Measurements from ENCODE around the gene VPS50. TPM values are rescaled to one million over a fixed set of nuclear protein-coding genes. Genes with fewer than 3 reads are reported as not detected.

Gene VPS50, protein sequence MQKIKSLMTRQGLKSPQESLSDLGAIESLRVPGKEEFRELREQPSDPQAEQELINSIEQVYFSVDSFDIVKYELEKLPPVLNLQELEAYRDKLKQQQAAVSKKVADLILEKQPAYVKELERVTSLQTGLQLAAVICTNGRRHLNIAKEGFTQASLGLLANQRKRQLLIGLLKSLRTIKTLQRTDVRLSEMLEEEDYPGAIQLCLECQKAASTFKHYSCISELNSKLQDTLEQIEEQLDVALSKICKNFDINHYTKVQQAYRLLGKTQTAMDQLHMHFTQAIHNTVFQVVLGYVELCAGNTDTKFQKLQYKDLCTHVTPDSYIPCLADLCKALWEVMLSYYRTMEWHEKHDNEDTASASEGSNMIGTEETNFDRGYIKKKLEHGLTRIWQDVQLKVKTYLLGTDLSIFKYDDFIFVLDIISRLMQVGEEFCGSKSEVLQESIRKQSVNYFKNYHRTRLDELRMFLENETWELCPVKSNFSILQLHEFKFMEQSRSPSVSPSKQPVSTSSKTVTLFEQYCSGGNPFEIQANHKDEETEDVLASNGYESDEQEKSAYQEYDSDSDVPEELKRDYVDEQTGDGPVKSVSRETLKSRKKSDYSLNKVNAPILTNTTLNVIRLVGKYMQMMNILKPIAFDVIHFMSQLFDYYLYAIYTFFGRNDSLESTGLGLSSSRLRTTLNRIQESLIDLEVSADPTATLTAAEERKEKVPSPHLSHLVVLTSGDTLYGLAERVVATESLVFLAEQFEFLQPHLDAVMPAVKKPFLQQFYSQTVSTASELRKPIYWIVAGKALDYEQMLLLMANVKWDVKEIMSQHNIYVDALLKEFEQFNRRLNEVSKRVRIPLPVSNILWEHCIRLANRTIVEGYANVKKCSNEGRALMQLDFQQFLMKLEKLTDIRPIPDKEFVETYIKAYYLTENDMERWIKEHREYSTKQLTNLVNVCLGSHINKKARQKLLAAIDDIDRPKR
- 19.7 and 27.8 TPM in 2 replicates for total RNA-seq

DNA sequence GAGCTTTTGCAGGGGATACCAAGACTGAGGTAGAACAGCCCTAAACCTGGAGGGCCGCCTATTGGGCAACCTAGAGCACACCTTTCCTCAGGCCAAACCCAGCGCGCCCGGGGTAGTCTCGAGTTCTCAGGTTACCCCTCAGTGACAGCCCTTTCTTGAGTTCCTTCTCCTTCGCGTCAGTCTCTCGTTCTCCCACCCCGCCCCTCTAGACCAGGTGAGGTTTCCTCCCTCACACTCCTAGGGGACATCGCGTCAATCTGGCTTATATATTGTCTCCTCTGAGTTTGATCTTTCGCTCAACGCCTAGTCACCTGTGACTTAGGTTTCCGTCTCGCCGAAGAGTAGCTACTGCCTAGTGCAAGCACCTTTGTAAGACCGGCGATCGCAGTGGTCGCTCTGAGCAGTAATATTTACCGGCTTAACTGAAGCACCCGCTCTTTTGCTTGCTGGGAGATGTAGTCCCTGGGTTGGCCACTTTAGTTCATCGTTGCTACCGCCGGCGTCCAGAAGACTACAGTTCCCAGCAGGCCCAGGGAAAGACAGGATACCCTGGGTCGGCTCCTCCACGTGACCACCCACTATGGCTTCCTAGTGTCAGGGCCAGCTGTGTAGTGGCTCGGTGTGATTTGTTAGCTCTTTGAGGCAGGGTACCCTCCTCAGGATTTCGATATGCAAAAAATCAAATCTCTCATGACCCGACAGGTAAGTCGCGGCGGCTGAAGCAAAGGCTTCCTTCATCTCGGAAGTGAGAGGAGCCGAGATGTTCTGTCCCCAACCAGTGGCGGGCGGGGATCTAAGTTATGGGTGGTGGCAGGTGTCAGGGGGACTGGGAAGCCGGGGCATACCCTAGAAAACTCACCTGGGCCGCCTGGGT lies at the start of gene VPS50:
Gene VPS50 (plus strand): TSS at position 568 of the 874 bp plus-strand sequence. CDS start 102 bp downstream, at position 670.
- intact Hi-C loops (cut with micrococcal nuclease) = loop anchor here (1.0 to 5.0 kb wide), 13 partner anchors 85 to 1425 kb away; partner anchors contain the start of genes AKAP9, ANKIB1, BET1 and CASD1

DNA sequence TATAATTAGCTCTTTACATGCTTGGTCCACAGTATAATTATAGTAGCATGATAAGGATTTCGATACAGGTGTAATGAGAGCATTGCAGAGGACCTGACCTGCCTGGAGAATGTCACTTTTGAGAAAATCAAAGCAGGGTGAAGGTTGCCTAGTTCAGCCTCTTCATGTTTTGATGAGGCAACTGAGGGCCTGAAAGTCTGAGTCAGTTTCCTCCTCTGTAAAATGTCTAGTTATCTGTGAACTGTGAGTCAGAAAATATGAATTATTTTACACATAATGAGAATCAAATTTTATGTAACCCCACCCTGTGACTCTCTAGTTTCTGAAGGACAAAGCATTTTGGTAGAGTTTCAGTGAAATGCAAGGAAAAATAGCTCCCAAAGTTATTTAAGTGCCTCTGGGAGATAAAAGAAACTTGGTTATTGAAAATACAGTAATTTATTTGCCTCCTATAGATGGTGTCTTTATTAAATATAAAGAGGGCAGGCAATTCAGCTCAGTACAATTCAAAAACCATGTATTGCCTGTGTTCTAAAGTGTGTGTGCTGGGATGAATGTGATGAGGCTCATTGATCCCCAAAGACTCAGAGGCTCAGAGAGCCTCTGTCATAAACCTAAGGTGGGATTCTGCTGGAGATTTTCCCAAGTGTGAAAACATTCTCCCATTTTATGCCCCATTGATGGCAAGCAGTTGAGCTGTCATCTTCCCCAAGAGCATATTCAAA lies 46.7 kb upstream of the VPS50 start:
- intact Hi-C loops (cut with micrococcal nuclease) = no loop called here

GRCh38 chr7:93188870-93189634 lies 43.1 kb upstream of the VPS50 start:
- intact Hi-C loops (cut with micrococcal nuclease) = no loop called here

GRCh38 chr7:93194386-93194785 lies 37.8 kb upstream of the VPS50 start:
- intact Hi-C loops (cut with micrococcal nuclease) = no loop called here

DNA sequence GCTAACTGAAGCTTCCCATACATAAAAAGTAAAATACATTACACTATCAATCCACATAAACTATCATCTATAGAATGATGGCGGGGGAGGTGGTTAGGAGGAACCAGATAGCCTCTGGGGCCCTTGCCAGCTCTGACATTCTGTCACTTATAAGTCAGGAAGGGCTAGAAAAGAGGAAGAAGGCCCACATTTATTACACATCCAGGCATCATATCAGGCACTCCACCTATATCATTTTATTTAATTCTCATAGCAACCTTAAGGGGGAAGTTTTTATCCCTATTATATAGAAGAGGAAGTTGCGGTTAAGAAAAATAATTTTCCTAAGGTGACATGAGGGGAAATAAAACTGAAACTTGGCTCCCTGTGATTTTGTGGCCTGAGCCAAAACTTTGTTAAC lies 35.8 kb upstream of the VPS50 start:
- intact Hi-C loops (cut with micrococcal nuclease) = no loop called here

DNA sequence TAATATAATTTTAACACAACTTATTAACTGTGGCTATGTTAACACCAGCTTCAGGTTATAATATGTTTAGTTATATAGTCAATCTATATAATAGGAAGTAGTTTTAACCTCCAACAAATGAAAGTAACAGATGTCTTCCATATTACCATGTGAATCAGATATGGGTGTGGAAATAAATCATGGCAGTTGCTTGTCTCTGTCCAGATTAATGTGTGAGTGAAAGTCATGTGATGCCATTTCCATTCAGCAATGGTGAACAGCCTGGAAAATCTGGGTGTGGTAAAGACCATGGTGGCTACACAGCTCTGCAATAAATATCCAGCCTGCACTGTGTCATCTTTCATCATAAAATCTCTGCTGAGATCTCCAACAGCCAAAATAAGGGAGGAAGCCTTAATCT lies 33.7 kb upstream of the VPS50 start:
- intact Hi-C loops (cut with micrococcal nuclease) = no loop called here

- intact Hi-C loops (cut with micrococcal nuclease) = no loop called here
Observed at GRCh38 chr7:93202594-93203250, 29.4 kb upstream of the VPS50 start.

DNA sequence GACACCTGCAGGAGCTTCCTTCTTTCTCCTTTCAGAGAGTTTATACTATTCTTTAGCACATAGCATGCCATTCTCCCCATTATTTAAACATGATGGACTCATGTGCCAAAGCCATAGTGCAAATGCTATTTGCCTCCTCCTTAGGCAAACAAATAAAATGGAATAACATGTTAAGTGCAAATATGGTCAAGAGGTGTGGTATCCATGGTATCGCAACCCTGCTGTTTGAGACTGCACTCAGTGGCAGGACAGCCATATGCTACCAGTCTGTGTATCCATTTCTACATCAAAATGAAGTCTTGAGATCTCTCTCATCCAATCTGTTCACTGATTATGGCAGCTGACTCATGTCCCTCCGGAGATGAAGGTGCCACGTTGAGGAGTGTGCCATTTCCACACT lies 28.7 kb upstream of the VPS50 start:
- intact Hi-C loops (cut with micrococcal nuclease) = no loop called here

- intact Hi-C loops (cut with micrococcal nuclease) = no loop called here
Observed at GRCh38 chr7:93205046-93205445, 27.1 kb upstream of the VPS50 start.

- intact Hi-C loops (cut with micrococcal nuclease) = no loop called here
Observed at GRCh38 chr7:93211228-93211818, 20.8 kb upstream of the VPS50 start.

DNA sequence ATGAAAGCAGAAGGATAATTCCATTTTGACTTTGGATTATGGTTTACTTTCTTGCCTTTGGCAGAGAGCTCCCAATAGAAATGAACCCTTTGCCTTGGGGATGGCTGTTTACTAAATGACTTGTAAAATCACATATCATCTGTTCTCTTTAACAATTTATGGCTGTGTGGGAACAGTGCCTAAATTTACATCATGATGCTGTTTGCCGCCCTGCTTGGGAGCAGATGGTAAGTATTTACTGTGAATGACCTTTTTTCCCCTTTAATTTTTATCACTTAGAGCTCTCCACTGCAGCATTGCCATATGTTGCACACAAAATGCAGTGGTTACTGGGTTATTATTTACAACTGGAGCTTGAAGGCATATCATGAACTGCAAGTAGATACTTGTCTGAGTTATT lies 19.3 kb upstream of the VPS50 start:
- intact Hi-C loops (cut with micrococcal nuclease) = no loop called here

DNA sequence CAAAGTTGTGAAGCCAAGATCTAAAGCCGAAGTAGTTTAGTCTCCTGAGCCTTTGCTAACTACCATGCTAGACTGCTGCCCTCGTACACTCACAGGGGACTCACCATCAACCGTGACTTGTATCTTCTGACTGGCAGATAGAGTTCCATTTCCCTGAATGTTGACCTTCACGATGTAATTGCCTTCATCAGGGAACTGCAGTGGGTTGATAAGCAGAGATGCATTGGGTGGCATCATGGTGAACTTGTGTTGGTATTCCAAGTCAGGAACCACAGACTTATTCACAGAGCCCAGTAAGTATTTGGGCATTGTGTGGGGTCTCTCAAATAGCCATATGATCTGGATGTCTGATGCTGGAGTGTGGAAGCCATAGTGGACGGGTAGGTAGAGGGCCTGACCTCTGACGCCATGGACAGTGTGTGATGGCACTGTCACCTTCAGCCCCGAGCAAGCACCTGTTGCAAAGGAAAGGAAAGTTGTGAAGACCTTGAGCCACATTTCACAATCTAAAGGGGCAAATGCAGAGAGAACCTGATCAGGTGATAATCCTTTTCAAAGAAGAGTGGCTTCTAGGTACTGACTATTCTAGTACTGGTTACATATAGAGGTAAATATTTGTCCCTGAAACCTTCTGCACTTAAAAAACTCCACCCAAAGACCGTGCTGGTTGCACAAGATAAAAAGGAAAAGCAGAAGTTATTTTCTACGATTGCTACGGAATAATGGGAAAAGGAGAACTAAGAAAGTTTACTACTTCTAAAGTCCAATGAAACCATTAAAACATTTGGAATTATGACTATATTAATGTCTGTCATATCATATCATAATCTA lies 13.0 kb upstream of the VPS50 start:
- intact Hi-C loops (cut with micrococcal nuclease) = no loop called here

- intact Hi-C loops (cut with micrococcal nuclease) = no loop called here
Observed at GRCh38 chr7:93219868-93220267, 12.3 kb upstream of the VPS50 start.

DNA sequence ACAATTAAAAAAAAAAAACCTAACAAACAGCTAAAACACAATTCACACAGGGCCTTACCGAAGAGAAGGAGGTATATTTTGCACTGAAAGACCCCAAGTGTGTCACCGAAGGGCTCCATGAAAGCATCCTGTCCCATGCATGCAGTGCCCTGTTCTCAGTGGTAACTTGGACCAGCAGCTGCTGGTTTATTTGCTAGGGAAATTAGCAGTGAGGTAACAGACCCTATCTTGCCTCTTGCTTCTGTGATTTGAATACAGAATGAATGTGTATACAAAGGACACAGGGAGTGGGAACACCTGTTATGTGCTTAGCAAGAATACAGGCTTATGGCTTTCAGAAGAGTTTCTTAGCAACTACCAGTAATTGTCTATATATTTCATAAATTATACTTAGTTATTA lies 5.9 kb upstream of the VPS50 start, which contains the start of gene HEPACAM2:
Gene HEPACAM2 (minus strand): TSS at position 160 of the 400 bp plus-strand sequence.
- intact Hi-C loops (cut with micrococcal nuclease) = no loop called here

DNA sequence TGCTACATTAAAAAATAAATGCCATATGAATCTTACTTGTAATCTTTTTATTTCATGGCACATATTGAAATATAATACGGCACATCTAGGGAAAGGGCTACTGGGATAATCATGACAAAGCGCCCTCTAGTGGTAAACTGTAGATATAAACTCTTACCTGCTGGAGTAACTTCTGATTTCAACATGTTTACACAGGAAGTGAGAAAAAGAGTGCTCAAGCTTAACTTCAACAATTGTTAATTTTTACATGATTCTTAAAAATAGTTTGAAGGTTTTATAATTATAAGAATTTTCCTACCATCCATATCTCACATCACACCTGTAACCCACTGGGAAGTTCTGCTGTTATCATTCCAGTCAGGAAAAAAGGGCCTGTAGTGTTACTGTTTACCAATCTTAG lies 3.9 kb upstream of the VPS50 start:
- intact Hi-C loops (cut with micrococcal nuclease) = loop anchor here (1.0 kb wide), 3 partner anchors 81 to 136 kb away; no protein-coding TSS in a partner anchor

- intact Hi-C loops (cut with micrococcal nuclease) = loop anchor here (5.0 kb wide), 6 partner anchors 549 to 1289 kb away; partner anchors contain the start of genes AKAP9, ANKIB1, CASD1 and COL1A2
Observed at GRCh38 chr7:93231259-93231658, 907 bp upstream of the VPS50 start.

DNA sequence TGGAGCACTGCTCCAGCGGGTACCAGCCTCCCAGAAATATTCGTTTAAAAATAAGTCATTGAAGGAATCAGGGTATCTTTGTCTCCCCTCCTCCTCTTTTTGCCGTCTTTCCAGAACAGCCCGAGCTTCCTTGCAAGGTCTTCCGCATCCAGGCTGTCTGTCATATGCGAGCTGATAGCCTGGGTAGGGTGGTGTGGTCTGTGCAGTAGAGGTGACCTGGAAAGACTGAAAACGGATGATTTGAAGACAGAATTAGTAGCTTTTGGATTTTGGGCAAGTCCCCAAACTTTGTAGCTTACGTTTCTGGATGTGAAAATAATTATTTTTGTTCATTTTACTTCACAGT lies 480 bp downstream of the VPS50 start:
- intact Hi-C loops (cut with micrococcal nuclease) = loop anchor here (1.0 to 5.0 kb wide), 13 partner anchors 85 to 1424 kb away; partner anchors contain the start of genes AKAP9, ANKIB1, BET1 and CASD1

DNA sequence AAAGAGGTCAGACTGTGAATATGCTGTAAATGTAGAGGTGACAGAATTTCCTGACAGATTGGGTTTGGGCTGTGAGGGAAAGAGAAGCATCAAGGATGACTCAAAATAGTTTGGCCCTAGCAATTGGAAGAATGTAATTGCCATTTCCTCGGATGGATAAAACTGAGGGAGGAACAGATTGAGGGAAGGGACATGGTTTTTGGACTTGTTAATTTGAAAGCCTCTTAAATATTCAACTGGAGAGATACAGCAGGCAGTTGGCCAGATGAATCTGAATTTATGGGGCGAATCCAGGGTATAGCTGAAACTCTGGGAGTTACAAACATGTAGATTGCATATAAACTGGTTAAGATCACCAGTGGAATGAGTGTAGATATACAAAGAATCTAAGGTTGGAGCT lies 3.4 kb downstream of the VPS50 start:
- intact Hi-C loops (cut with micrococcal nuclease) = no loop called here
